ENCODE data around the gene HS1BP3.

HS1BP3 gene

GRCh38 chr2:20663196-20664070 lies 12.5 kb upstream of the HS1BP3 start:
- no peak for DNase-seq (ENCODE audit: low read depth in 2 of 2)

DNA sequence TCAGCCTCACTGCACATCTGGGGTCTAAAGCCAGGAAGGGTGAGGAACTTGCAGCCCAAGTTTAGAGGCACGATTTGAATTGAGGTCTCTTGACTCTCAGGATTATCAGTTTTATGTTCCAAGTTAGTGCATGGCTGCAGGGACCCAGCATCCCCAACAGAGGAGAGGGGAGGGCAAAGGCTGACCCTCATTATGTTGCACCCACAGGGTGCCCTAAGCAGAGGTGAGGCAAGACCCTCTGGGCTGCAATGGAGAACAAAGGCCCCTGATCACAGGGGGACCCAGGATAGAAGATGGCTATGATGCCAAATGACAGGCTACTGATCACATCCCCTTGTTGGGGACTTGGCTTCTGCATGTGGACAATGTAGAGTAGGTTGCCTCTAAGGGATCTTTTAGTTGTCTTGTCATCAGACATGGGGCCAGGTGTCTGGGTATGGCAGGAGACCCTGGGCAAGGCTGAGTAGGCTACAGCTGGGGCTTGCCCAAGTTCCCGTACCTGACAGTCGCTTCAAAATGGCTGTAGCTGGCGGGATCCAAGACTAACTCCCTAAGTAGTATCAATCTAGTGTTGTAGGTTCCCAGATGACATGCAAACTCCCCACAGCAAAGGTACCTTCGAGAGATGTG lies 11.5 kb upstream of the HS1BP3 start:
- no peak for DNase-seq (ENCODE audit: low read depth in 2 of 2)

GRCh38 chr2:20661421-20662307 lies 10.8 kb upstream of the HS1BP3 start:
- DNase-seq (ENCODE audit: low read depth in 2 of 2) = peak; percentile 36 to 46

- no peak for DNase-seq (ENCODE audit: low read depth in 2 of 2)
Observed at GRCh38 chr2:20660506-20661420, 9.9 kb upstream of the HS1BP3 start.

DNA sequence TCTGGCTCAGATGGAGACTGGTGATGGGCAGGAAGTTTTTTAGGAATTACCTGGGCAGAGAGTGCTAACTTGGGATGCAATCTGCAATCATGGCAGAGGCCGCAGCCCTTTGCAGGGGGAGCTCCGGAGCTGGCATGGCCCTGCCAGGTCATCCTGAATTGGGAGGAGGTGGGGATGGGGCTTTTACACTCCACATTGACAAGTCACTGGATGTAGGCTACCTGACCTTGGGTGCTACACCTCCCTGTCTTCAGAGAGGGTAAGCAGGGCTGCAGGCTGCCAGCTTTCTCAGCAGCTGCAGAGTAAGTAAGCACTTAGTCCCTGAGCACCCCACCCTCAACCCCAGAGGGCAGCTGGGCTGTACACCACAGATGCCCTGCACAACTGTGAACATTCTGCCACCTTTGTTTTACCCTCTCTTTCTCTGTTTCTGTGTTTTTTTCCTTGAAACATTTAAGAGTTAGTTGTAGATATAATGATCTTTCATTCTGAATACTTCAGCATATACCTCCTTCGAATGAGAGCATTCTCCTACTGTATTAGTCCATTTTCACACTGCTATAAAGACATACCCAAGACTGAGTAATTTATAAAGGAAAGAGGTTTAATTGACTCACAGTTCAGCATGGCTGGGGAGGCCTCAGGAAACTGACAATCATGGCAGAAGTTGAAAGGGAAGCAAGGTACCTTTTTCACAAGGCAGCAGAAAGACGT lies 6.8 kb upstream of the HS1BP3 start:
- DNase-seq (ENCODE audit: low read depth in 2 of 2) = no peak

DNA sequence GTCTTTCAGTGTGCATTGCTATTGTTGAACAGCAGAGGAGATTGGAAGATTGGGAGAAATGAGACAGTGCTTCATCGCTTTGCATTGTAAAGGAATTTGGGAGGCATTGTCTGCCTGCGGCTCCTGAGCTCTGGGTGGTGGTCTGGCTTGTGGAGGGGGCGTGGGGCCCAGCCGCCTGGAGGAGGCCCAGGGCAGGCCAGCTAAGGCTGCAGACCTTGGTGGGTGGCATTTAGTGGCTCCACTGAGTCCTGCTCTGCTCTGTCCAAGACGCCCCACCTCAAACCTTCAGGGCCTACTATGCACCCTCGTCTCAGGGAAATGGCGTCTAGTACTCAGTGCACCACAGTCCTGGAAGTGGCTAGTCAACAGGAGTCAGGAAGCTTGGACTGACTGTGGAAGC lies 5.7 kb upstream of the HS1BP3 start:
- DNase-seq (ENCODE audit: low read depth in 2 of 2) = no peak

DNA sequence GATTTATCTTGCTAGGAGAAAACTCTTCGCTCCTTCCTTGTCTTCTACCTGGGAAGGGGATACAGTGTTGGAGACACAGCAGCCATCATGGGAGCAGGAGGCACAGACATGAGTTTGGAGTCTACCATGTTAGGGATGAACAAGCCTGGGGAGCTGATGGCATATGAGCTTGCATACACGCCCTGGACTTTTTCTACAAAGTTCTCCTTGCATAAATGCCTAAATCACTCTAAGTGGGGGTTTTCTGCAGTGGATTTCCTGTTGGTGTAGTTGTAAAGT lies 3.6 kb upstream of the HS1BP3 start:
- no peak for DNase-seq (ENCODE audit: low read depth in 2 of 2)

DNA sequence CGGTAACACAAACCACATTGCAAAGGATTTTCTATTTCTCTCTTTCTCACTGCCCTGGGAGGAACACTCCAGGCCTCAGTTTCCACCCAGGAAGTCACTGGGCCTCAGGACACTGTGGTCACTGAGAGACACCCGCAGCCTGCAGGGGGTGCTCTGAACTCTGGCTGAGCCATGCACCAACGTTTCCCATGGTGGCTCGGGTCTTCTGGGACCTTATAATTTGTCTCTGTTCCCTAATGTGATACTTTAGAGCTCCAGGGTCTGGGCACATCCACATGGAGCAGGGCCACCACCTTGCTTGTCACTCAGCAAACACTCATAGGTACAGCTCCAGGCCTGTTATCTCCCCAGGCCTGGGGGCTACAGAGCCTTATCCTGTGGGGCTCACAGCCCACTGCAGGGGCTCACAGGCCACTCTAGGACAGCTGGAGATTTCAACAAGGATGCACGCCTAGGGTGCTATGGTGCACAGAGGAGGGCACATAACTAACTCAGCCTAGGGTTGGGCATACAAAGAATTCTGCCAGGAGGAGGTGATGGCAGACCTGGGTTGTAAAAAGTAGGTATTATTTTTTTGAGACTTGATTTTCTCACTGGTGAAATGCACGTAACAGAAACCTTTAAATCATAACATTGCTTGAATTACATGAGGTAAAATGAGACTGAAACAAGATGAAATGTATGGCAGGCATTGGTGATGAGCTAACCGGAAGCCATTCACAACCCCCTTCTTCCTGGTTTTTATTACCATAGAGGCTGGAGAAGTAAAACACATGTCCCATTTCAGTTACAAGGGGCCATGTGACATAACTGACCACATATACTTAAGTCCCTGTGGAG lies 3.0 kb upstream of the HS1BP3 start:
- DNase-seq (ENCODE audit: low read depth in 2 of 2) = no peak

DNA sequence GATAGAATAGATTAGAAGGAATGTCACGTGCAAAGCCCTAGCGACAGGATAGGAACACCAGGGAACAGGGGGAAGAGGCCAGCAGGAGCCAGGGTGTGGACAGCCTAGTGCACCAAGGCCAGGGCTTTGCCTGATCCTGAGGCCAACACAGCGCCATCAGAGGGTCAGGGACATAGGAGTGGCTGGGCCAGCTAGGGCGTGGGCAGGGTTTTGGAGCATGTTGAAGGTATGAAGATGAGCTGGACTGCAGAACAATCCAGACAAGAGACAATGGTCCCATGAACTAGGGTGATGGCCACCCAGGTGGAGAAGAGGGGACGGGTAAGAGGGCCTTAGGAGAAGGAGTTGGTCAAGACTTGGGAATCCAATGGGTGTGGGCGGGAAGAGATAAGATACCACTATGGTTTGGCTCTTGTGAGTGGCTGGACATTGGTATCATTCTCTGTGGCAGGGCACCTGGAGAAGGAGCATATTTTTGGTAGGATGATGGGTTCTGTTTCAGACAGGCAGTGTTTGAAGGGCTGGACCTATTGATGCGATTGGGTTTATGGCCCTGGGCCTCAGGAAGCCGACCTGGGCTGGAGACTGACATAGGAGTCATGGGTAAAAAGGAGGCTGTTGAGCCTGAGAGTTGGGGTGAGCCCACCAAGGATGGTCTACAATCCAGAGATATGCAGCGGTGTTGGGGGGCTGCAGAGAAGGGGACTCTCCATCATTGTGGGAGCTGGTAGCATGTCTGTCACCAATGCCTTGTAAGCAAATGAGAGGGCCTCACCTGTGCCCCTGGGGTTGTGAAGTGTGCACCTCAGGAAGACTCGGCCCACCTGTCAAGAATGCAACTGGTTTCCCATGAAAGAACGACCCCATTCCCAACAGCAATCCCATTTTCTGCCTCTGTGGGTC lies 2.0 kb upstream of the HS1BP3 start:
- DNase-seq (ENCODE audit: low read depth in 2 of 2) = no peak

- DNase-seq (ENCODE audit: low read depth in 2 of 2) = no peak
Observed at GRCh38 chr2:20652141-20652540, 1.2 kb upstream of the HS1BP3 start.

- no peak for DNase-seq (ENCODE audit: low read depth in 2 of 2)
Observed at GRCh38 chr2:20651731-20652099, 817 bp upstream of the HS1BP3 start.

- DNase-seq (ENCODE audit: low read depth in 2 of 2) = no peak
Observed at GRCh38 chr2:20650393-20650876, 463 bp downstream of the HS1BP3 start.

- DNase-seq (ENCODE audit: low read depth in 2 of 2) = no peak
Observed at GRCh38 chr2:20649976-20650375, 922 bp downstream of the HS1BP3 start.

GRCh38 chr2:20649576-20649975 lies 1.3 kb downstream of the HS1BP3 start:
- DNase-seq (ENCODE audit: low read depth in 2 of 2) = no peak

GRCh38 chr2:20648831-20649230 lies 2.1 kb downstream of the HS1BP3 start:
- no peak for DNase-seq (ENCODE audit: low read depth in 2 of 2)

GRCh38 chr2:20648206-20648605 lies 2.7 kb downstream of the HS1BP3 start:
- DNase-seq (ENCODE audit: low read depth in 2 of 2) = no peak

- DNase-seq (ENCODE audit: low read depth in 2 of 2) = no peak
Observed at GRCh38 chr2:20647738-20648137, 3.2 kb downstream of the HS1BP3 start.

DNA sequence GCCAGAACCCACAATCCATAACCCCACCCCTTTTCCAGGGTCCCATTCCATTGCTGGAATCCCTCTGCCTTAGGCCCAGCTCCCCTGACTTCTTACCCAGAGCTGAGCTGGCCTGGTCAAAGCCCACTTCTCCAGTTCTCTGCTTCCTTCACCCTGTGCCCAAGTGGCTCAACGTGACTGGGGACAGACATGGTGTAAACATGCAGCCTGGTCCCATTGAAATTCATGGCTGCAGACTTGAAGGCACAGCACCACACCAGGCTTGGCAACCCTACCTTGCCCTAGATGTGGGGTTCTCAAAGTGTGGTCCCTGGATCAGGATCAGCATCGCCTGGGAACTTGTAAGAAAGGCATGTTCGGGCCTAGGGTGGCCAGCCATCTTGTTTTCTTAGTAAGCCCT lies 3.7 kb downstream of the HS1BP3 start:
- no peak for DNase-seq (ENCODE audit: low read depth in 2 of 2)

GRCh38 chr2:20646446-20646845 lies 4.5 kb downstream of the HS1BP3 start:
- DNase-seq (ENCODE audit: low read depth in 2 of 2) = no peak

Data from stimulated activated CD8-positive, alpha-beta memory T cell treated with anti-CD3 and anti-CD28 coated beads, Interleukin-7, amount 100 ng/mL, for 1 hour (primary cell).